ENCODE data around the gene COG3. TPM values are rescaled to one million over a fixed set of nuclear protein-coding genes. Genes with fewer than 3 reads are reported as not detected.

COG3 gene
- total and polyA plus RNA-seq, 2 of the 13 experiments (the other 11 are each of a cell fraction or from before 2014, with no cell fraction given) = 37.8 to 47.5 TPM

DNA sequence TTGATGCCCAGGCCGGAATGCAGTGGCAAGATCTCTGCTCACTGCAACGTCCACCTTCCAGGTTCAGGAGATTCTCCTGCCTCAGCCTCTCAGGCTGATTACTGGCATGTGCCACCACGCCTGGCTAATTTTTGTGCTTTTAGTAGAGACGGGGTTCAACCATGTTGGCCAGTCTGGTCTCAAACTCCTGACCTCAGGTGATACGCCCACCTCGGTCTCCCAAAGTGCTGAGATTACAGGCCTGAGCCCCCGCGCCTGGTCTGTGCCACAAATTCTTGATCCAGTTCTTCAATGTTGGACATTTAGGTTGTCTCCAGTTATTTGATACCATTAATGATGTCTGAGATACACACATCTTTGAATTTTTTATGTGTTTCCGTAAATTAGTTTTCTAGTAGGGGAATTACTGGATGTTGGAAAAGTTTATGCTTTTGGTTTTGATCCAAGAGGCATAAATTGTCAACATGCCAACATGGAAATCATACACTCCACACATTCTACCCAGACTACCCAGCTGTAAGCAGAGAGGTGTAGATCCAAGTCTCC is 525 bp upstream of the COG3 start:
- peaks cover 4% of the 10 kb centered on the region; the same call in 1 of the 2 replicates for H3K9me3 ChIP-seq (ENCODE audit: low read length)
- TF ChIP-seq TOE1 (CRISPR knock-in tag; IDR thresholded peaks at IDR 0.05) (no peak), MED13 (CRISPR knock-in tag; IDR thresholded peaks at IDR 0.05) (no peak), ZBTB7A (CRISPR knock-in tag; IDR thresholded peaks at IDR 0.05) (no peak), AGO1 (IDR thresholded peaks at IDR 0.05; ENCODE audit: low read depth, low read length, poor library complexity, severe bottlenecking) (no peak), EP300 (IDR thresholded peaks at IDR 0.05; ENCODE audit: low read depth in 2 of 2, low read length in 2 of 2) (no peak), EP300 (CRISPR knock-in tag; IDR thresholded peaks at IDR 0.05; ENCODE audit: borderline replicate concordance) (no peak), RFXANK (CRISPR knock-in tag; IDR thresholded peaks at IDR 0.05) (no peak), SRF (IDR thresholded peaks at IDR 0.05; ENCODE audit: low read depth, low read length) (no peak), MAF1 (CRISPR knock-in tag; IDR thresholded peaks at IDR 0.05; ENCODE audit: borderline replicate concordance) (no peak), NR2F2 (IDR thresholded peaks at IDR 0.05; ENCODE audit: borderline replicate concordance, low read depth) (no peak), ADNP (CRISPR knock-in tag; IDR thresholded peaks at IDR 0.05) (no peak), PAF1 (CRISPR knock-in tag; IDR thresholded peaks at IDR 0.05) (no peak), RNF2 (conservative IDR thresholded peaks at IDR 0.05; ENCODE audit: low read depth) (no peak), ZNF605 (CRISPR knock-in tag; IDR thresholded peaks at IDR 0.05) (no peak), PAWR (CRISPR knock-in tag; IDR thresholded peaks at IDR 0.05; ENCODE audit: borderline replicate concordance) (no peak)
- TF ChIP-seq, protein P1, sequence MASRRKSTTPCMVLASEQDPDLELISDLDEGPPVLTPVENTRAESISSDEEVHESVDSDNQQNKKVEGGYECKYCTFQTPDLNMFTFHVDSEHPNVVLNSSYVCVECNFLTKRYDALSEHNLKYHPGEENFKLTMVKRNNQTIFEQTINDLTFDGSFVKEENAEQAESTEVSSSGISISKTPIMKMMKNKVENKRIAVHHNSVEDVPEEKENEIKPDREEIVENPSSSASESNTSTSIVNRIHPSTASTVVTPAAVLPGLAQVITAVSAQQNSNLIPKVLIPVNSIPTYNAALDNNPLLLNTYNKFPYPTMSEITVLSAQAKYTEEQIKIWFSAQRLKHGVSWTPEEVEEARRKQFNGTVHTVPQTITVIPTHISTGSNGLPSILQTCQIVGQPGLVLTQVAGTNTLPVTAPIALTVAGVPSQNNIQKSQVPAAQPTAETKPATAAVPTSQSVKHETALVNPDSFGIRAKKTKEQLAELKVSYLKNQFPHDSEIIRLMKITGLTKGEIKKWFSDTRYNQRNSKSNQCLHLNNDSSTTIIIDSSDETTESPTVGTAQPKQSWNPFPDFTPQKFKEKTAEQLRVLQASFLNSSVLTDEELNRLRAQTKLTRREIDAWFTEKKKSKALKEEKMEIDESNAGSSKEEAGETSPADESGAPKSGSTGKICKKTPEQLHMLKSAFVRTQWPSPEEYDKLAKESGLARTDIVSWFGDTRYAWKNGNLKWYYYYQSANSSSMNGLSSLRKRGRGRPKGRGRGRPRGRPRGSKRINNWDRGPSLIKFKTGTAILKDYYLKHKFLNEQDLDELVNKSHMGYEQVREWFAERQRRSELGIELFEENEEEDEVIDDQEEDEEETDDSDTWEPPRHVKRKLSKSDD (CRISPR knock-in tag; IDR thresholded peaks at IDR 0.05; ENCODE audit: low read depth) = 0 out of 2 replicates have a peak, but pooled peaks have one; percentile 24
- TF ChIP-seq, protein P2, sequence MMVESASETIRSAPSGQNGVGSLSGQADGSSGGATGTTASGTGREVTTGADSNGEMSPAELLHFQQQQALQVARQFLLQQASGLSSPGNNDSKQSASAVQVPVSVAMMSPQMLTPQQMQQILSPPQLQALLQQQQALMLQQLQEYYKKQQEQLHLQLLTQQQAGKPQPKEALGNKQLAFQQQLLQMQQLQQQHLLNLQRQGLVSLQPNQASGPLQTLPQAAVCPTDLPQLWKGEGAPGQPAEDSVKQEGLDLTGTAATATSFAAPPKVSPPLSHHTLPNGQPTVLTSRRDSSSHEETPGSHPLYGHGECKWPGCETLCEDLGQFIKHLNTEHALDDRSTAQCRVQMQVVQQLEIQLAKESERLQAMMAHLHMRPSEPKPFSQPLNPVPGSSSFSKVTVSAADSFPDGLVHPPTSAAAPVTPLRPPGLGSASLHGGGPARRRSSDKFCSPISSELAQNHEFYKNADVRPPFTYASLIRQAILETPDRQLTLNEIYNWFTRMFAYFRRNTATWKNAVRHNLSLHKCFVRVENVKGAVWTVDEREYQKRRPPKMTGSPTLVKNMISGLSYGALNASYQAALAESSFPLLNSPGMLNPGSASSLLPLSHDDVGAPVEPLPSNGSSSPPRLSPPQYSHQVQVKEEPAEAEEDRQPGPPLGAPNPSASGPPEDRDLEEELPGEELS (CRISPR knock-in tag; IDR thresholded peaks at IDR 0.05) = no peak

More for the DNA sequence above, 525 bp upstream of the COG3 start:
- intact Hi-C loops (cut with micrococcal nuclease; ENCODE audit: unreplicated experiment) = loop anchor here (1.0 to 2.0 kb wide), 3 partner anchors 23 to 46 kb away; partner anchors contain the start of gene SLC25A30
- 86% methylated on average over 9 of the region's 9 CpGs for WGBS (ENCODE audit: low lambda C conversion rate)
- peak overlapping the region; percentile 13 to 41 (median 41); a peak in 5 of 6 replicates for H3K4me3 ChIP-seq (replicated peaks in 1 of 3; ENCODE audit: insufficient read depth in 1 of 3, low read depth in 2 of 3, low read length in 3 of 3)
- H3K36me3 ChIP-seq (replicated peaks in 1 of 2; ENCODE audit: control insufficient read depth in 1 of 2, insufficient read depth in 2 of 2, low read length in 2 of 2) = no peaks in the 10 kb centered on the region; a peak in 1 of 5 replicates
- no peak for ATAC-seq
- no peak for DNase-seq (ENCODE audit: low spot score)
- BruUV-seq (replicated peaks) = TSS peak; percentile 87
- in situ Hi-C loops (cut with HindIII; ENCODE audit: extremely low pct_ligation_motif_present, low pct_unique_long_range_greater_than_20kb) = no loop called here
- H3K79me2 ChIP-seq (ENCODE audit: insufficient read depth, low read length) = peaks cover 41% of the 10 kb centered on the region
- H3K9ac ChIP-seq (ENCODE audit: insufficient read depth, low read depth, low read length) = peak overlapping the region; percentile 62
- no peak for FAIRE-seq
- H3K4me1 ChIP-seq (ENCODE audit: insufficient read depth, low read length) = peaks cover 40% of the 10 kb centered on the region
- CTCF ChIA-PET (ENCODE audit: low intra/inter-chr PET ratio, low total read pairs) = interaction anchor here (1.3 to 2.0 kb wide), 2 partner anchors 23 to 46 kb away, joined by 5 to 6 read pairs; partner anchors contain the start of gene SLC25A30
- H2AFZ ChIP-seq (ENCODE audit: low read length) = no peak overlapping the region
- peak overlapping the region; percentile 67 for H3K4me2 ChIP-seq (ENCODE audit: low read depth, low read length)
- POLR2A ChIA-PET = interaction anchor here (0.9 to 2.1 kb wide), 12 partner anchors 11 to 133 kb away, joined by 3 to 31 read pairs (median 6); partner anchors contain the start of genes SLC25A30 and TPT1
- H3K27me3 ChIP-seq (ENCODE audit: control insufficient read depth in 1 of 2, insufficient read depth in 2 of 2, low read length in 2 of 2) = no peaks in the 10 kb centered on the region; a peak in 1 of 5 replicates
- peaks cover 9% of the 10 kb centered on the region for H4K20me1 ChIP-seq (ENCODE audit: insufficient read depth, low read length)
- H3K27ac ChIP-seq (ENCODE audit: extremely low read length, insufficient read depth, low read length) = peak overlapping the region; percentile 89
